ENCODE data around the gene PRDM16. TPM values are rescaled to one million over a fixed set of nuclear protein-coding genes. Genes with fewer than 3 reads are reported as not detected.

Gene PRDM16
- total and polyA plus RNA-seq, 2 of the 13 experiments (the other 11 are each of a cell fraction or from before 2014, with no cell fraction given): 0.15 to 0.81 TPM

- TF ChIP-seq PRMT3 (CRISPR knock-in tag; IDR thresholded peaks at IDR 0.05; ENCODE audit: borderline replicate concordance, low read depth) (no peak), SNRNP70 (IDR thresholded peaks at IDR 0.05; ENCODE audit: low read depth, low read length) (no peak), ZNF512B (CRISPR knock-in tag; IDR thresholded peaks at IDR 0.05; ENCODE audit: borderline replicate concordance) (no peak), MTA3 (CRISPR knock-in tag; IDR thresholded peaks at IDR 0.05) (no peak), ZNF879 (CRISPR knock-in tag; IDR thresholded peaks at IDR 0.05) (no peak), CBX5 (CRISPR knock-in tag; IDR thresholded peaks at IDR 0.05; ENCODE audit: borderline replicate concordance) (no peak), ZNF275 (CRISPR knock-in tag; IDR thresholded peaks at IDR 0.05; ENCODE audit: borderline replicate concordance) (no peak), GATA4 (IDR thresholded peaks at IDR 0.05; ENCODE audit: borderline replicate concordance, low read depth) (no peak), NR2F2 (IDR thresholded peaks at IDR 0.05; ENCODE audit: borderline replicate concordance, low read depth) (no peak), NFE2 (CRISPR knock-in tag; IDR thresholded peaks at IDR 0.05) (no peak), SOX13 (IDR thresholded peaks at IDR 0.05) (no peak), SOX13 (CRISPR knock-in tag; conservative IDR thresholded peaks at IDR 0.05 in 1 of 2, IDR thresholded peaks at IDR 0.05 in 1 of 2) (peak in 1 of 2 experiments; percentile 46; a peak in 1 of 4 replicates), NFKB2 (CRISPR knock-in tag; IDR thresholded peaks at IDR 0.05; ENCODE audit: borderline replicate concordance) (no peak), RNF2 (conservative IDR thresholded peaks at IDR 0.05; ENCODE audit: low read depth) (no peak), TFDP1 (CRISPR knock-in tag; IDR thresholded peaks at IDR 0.05; ENCODE audit: borderline replicate concordance) (no peak), BHLHE40 (IDR thresholded peaks at IDR 0.05; ENCODE audit: low read length) (no peak), DMTF1 (CRISPR knock-in tag; IDR thresholded peaks at IDR 0.05) (no peak), MAFF (IDR thresholded peaks at IDR 0.05; ENCODE audit: low read depth, low read length) (no peak), FOXO4 (CRISPR knock-in tag; conservative IDR thresholded peaks at IDR 0.05) (no peak), NFIC (IDR thresholded peaks at IDR 0.05; ENCODE audit: low read length) (no peak), BRF2 (CRISPR knock-in tag; IDR thresholded peaks at IDR 0.05) (no peak)
Measured at GRCh38 chr1:3443807-3444206, 374.8 kb downstream of the PRDM16 start (continued).
